Fibroblast of the aortic adventitia (primary cell): ENCODE measurements around the gene AMPD3. TPM values are rescaled to one million over a fixed set of nuclear protein-coding genes. Genes with fewer than 3 reads are reported as not detected.
A peak's percentile ranks its signal among the peaks of the same experiment; 100 is the strongest.

ENCODE experiments used
- DNase-seq: peaks from one replicate; pipeline ENCODE4 v3.0.0-alpha.2; 2010; ENCODE audit warnings: low read depth
- H3K4me3 ChIP-seq: 2 replicates; pipeline ENCODE4 v1.5.1; 2011; ENCODE audit warnings: low read depth, mild to moderate bottlenecking, control low read depth, low read length, moderate library complexity
- CTCF ChIP-seq: IDR thresholded peaks from 2 replicates; pipeline ENCODE4 v1.5.1; 2011; ENCODE audit warnings: mild to moderate bottlenecking, low read length, control low read depth, inconsistent platforms; ENCODE audit not compliant: insufficient read depth
- total RNA-seq: library from RNA; depleted of rRNA; stranded (reverse); fragments of >200 nt; gene quantifications from 2 replicates; pipeline ENCODE4 v1.2.3, GENCODE V29; 2012; ENCODE audit warnings: low replicate concordance

The AMPD3 gene
- total RNA-seq, 1 donor = 7.0 TPM

DNA sequence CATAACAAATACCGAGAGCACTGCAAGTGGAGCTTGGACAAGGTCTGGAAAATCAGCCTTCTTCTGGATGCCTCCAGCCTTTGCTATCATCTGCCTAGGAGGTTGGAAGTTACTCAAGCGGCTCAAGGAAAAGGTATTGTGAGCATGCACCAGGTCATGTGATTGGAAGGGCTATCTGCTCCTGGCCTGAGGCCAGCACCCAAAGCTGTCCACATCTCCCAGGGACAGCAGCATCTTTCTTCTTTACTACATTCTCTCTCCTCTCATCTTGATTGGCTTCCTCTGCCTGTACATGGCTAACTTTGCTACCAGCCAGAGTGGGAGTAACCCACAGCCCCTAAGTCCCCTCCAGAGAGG, 44.2 kb upstream of the AMPD3 start:
- no peak overlapping the region for H3K4me3 ChIP-seq
- TF ChIP-seq CTCF = no peak
- DNase-seq = no peak

DNA sequence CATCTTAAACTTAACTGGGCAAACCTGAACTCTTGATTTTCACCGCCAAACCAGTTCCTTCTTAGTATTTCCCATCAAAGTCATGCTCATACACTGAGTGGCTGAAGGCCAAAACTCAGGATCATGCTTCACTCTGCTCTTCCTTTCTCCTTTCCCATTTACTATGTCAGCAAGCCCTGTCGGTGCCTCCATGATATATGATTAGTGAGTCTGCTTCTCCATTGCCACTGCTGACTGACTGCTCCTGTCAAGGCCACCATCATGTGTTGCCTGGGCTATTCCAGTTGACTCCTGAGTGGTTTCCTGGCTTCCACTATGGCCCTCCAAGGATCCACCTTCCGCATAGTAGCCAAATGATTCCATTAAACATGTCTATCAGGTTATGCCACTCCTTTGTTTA, 42.8 kb upstream of the AMPD3 start:
- TF ChIP-seq CTCF = no peak
- no peak for DNase-seq
- H3K4me3 ChIP-seq = no peak overlapping the region

GRCh38 chr11:10413268-10413667, 41.8 kb upstream of the AMPD3 start:
- no peak for DNase-seq
- no peak for TF ChIP-seq CTCF
- H3K4me3 ChIP-seq = no peak overlapping the region

DNA sequence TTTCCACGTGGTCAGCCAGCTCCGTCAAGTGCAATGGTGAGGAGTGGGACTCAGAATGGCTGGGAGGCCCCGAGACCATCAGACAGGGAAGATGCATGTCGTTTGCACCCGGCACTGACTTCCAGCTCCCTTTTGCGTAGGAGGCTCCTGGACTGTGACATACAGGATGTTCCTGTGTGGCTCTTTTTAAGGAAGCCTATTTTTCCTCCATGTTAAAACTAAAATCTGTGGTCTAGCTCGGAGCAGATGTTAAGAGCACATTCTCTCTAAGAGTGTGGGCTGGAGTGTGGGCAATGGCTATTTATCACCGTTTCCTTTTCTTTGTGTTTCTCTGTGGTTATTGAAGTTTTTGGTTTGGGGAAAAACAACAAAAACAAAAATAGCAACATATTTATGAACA, 40.9 kb upstream of the AMPD3 start:
- TF ChIP-seq CTCF = no peak
- no peak for DNase-seq
- H3K4me3 ChIP-seq = no peak overlapping the region

DNA sequence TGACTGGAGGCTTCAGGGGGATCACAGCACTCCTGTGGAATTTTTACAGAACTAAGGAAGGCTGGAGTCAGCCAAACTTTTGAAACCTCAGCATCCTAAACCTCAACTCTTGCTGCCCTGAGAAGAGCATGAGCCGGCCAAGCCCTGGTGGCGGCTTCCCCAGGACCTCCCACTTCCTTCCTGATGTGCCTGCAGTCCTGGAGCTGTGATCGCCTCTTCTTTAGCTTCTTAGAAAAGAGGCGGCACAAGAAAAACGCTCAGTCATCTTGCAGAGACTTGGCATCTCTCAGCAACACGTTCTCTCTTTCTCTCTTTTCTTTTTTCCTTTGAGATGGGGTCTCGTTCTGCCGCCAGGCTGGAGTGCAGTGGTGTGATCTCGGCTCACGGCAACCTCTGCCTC, 40.4 kb upstream of the AMPD3 start:
- peak; percentile 2 for TF ChIP-seq CTCF
- H3K4me3 ChIP-seq = no peak overlapping the region
- DNase-seq = peak; percentile 50

DNA sequence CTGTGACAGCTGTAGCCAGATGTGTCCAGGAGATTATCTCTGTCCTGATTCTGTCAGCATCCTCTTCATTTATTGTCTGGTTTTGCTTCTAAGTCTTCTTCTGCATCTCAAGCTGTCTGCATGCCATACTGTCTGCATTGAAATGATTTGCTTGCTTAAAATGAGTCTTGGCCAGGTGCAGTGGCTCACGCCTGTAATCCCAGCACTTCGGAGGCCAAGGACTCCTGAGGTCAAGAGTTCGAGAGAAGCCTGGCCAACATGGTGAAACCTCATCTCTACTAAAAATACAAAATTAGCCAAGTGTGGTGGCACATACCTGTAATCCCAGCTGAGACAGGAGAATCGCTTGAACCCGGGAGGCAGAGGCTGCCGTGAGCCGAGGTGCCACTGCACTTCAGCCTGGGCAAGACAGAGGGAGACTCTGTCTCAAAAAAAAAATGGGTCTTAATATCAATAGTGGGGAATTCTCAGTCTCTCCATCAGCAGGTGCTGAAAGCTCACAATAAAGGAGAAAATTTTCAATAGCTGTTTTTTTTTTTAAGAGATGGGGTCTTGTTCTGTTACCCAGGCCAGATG, 39.2 kb upstream of the AMPD3 start:
- no peak for DNase-seq
- no peak overlapping the region for H3K4me3 ChIP-seq
- TF ChIP-seq CTCF = no peak

- TF ChIP-seq CTCF = no peak
These were observed 36.7 kb upstream of the AMPD3 start for GRCh38 chr11:10418259-10418949.

More at GRCh38 chr11:10418259-10418949, 36.7 kb upstream of the AMPD3 start:
- no peak overlapping the region for H3K4me3 ChIP-seq
- peak; percentile 58 for DNase-seq
